HepG2 (cell line): ENCODE results near the gene C1orf159. TPM values are rescaled to one million over a fixed set of nuclear protein-coding genes. Genes with fewer than 3 reads are reported as not detected.

Source experiments
- ATF7-NPFF ChIP-seq: sonication (generic); formaldehyde crosslinking; IDR thresholded peaks from 2 replicates; pipeline ENCODE4 v1.8.1; 2023; ENCODE audit warnings: mild to moderate bottlenecking, low read depth, missing genetic modification reagents, moderate library complexity
- FOXJ3 ChIP-seq: sonication (generic); formaldehyde crosslinking; IDR thresholded peaks from 2 replicates; pipeline ENCODE4 v1.4.0; 2020; ENCODE audit warnings: missing genetic modification reagents, mild to moderate bottlenecking, borderline replicate concordance
- GATAD2A ChIP-seq: IDR thresholded peaks from 2 replicates; pipeline ENCODE4 v1.6.1; 2016
- KLF13 ChIP-seq: sonication (generic); formaldehyde crosslinking; IDR thresholded peaks from 2 replicates; pipeline ENCODE4 v1.4.0; 2020; ENCODE audit warnings: mild to moderate bottlenecking, missing genetic modification reagents
- MAF1 ChIP-seq: sonication (generic); formaldehyde crosslinking; IDR thresholded peaks from 2 replicates; pipeline ENCODE4 v1.5.0; 2020; ENCODE audit warnings: missing genetic modification reagents, borderline replicate concordance
- MBD4 ChIP-seq: IDR thresholded peaks from 2 replicates; pipeline ENCODE4 v1.6.1; 2012; ENCODE audit warnings: low read length, inconsistent platforms, borderline replicate concordance
- MNT ChIP-seq: fragments of 450-650 bp; IDR thresholded peaks from 2 replicates; pipeline ENCODE4 v1.6.1; 2016
- MTA3 ChIP-seq: sonication (generic); formaldehyde crosslinking; IDR thresholded peaks from 2 replicates; pipeline ENCODE4 v1.4.0; 2020; ENCODE audit warnings: missing genetic modification reagents
- NFE2L2 ChIP-seq: fragments of 150-350 bp; IDR thresholded peaks from 2 replicates; pipeline ENCODE4 v1.6.1; 2014; ENCODE audit warnings: low read length
- NPAS2 ChIP-seq: sonication (generic); formaldehyde crosslinking; IDR thresholded peaks from 2 replicates; pipeline ENCODE4 v1.8.0; 2022; ENCODE audit warnings: mild to moderate bottlenecking, missing genetic modification reagents, borderline replicate concordance
- PAXIP1 ChIP-seq: sonication (generic); formaldehyde crosslinking; conservative IDR thresholded peaks from 2 replicates; pipeline ENCODE4 v1.4.0; 2020; ENCODE audit warnings: mild to moderate bottlenecking, missing genetic modification reagents, moderate library complexity
- PLSCR1 ChIP-seq: sonication (generic); formaldehyde crosslinking; IDR thresholded peaks from 2 replicates; pipeline ENCODE4 v1.5.0; 2020; ENCODE audit warnings: missing genetic modification reagents, mild to moderate bottlenecking, borderline replicate concordance
- RARA ChIP-seq: IDR thresholded peaks from 2 replicates; pipeline ENCODE4 v1.6.1; 2016; ENCODE audit warnings: missing genetic modification reagents, missing compliant biosample characterization
- RARG ChIP-seq: sonication (generic); formaldehyde crosslinking; IDR thresholded peaks from 2 replicates; pipeline ENCODE4 v1.4.0; 2020; ENCODE audit warnings: low read depth, mild to moderate bottlenecking, missing genetic modification reagents
- RBAK ChIP-seq: sonication (generic); formaldehyde crosslinking; IDR thresholded peaks from 2 replicates; pipeline ENCODE4 v1.5.1; 2020; ENCODE audit warnings: mild to moderate bottlenecking, missing genetic modification reagents
- SKI ChIP-seq: fragments of 450-650 bp; IDR thresholded peaks from one replicate; pipeline ENCODE4 v1.6.1; 2018; ENCODE audit warnings: mild to moderate bottlenecking; ENCODE audit not compliant: partially characterized antibody
- SMAD9 ChIP-seq: sonication (generic); formaldehyde crosslinking; IDR thresholded peaks from 2 replicates; pipeline ENCODE4 v1.5.1; 2020; ENCODE audit warnings: mild to moderate bottlenecking, missing genetic modification reagents
- SPEN ChIP-seq: sonication (generic); formaldehyde crosslinking; IDR thresholded peaks from 2 replicates; pipeline ENCODE4 v1.5.1; 2020; ENCODE audit warnings: low read depth, mild to moderate bottlenecking, missing genetic modification reagents
- ZBTB21 ChIP-seq: sonication (generic); formaldehyde crosslinking; IDR thresholded peaks from 2 replicates; pipeline ENCODE4 v1.4.0; 2020; ENCODE audit warnings: missing genetic modification reagents
- ZEB1 ChIP-seq: IDR thresholded peaks from 2 replicates; pipeline ENCODE4 v1.6.1; 2012; ENCODE audit warnings: mild to moderate bottlenecking, low read depth, inconsistent platforms; ENCODE audit not compliant: insufficient replicate concordance
- ZMAT5 ChIP-seq: sonication (generic); formaldehyde crosslinking; IDR thresholded peaks from 2 replicates; pipeline ENCODE4 v1.5.0; 2020; ENCODE audit warnings: mild to moderate bottlenecking, low read depth, missing genetic modification reagents, borderline replicate concordance
- ZNF510 ChIP-seq: sonication (generic); formaldehyde crosslinking; IDR thresholded peaks from 2 replicates; pipeline ENCODE4 v1.4.0; 2020; ENCODE audit warnings: low read depth, mild to moderate bottlenecking, missing genetic modification reagents
- ZNF709 ChIP-seq: sonication (generic); formaldehyde crosslinking; IDR thresholded peaks from 2 replicates; pipeline ENCODE4 v1.5.0; 2020; ENCODE audit warnings: mild to moderate bottlenecking, missing genetic modification reagents
- ZNF740 ChIP-seq: sonication (generic); formaldehyde crosslinking; IDR thresholded peaks from 2 replicates; pipeline ENCODE4 v1.4.0; 2020; ENCODE audit warnings: missing genetic modification reagents
- ZNF782 ChIP-seq: sonication (generic); formaldehyde crosslinking; IDR thresholded peaks from 2 replicates; pipeline ENCODE4 v1.4.0; 2020; ENCODE audit warnings: missing genetic modification reagents, mild to moderate bottlenecking, borderline replicate concordance
- polyA plus RNA-seq, 8 experiments: library from polyadenylated mRNA; depleted of rRNA in 3 of 8; stranded (reverse) in 7 of 8; unstranded in 1 of 8; fragments of >200 nt; fragmentation: Illumina TruSeq in 4 of 8; extraction: Trizol in 4 of 8; gene quantifications; 2 replicates each; pipeline versions ENCODE4 v1.2.1 to v1.2.3, GENCODE V29; 2011 to 2016; ENCODE audit warnings: low read depth in 4 of 8, missing spikeins in 1 of 8, mixed read lengths in 1 of 8; ENCODE audit not compliant: insufficient read depth in 1 of 8
- total RNA-seq, 5 experiments: library from RNA; depleted of rRNA; stranded (reverse); fragments of >200 nt; fragmentation: Illumina TruSeq; extraction: Trizol; gene quantifications; 2 replicates each; pipeline ENCODE4 v1.2.3, GENCODE V29; 2016; ENCODE audit warnings: low read depth in 1 of 5

C1orf159 gene
- total and polyA plus RNA-seq, 2 of the 13 experiments (the other 11 are each of a cell fraction or from before 2014, with no cell fraction given): 3.8 to 6.7 TPM

GRCh38 chr1:1079408-1080121, 36.3 kb downstream of the C1orf159 start (continued):
- TF ChIP-seq SMAD9 (CRISPR knock-in tag): 0 out of 2 replicates have a peak, but pooled peaks have one; percentile 58
- TF ChIP-seq MAF1 (CRISPR knock-in tag): no peak
- TF ChIP-seq RARG: no peak
- TF ChIP-seq SPEN: peak; percentile 66; the same call in 1 of the 2 replicates
- TF ChIP-seq KLF13 (CRISPR knock-in tag): 0 out of 2 replicates have a peak, but pooled peaks have one; percentile 30
- TF ChIP-seq MBD4: no peak
- TF ChIP-seq MNT: no peak
- no peak for TF ChIP-seq FOXJ3 (CRISPR knock-in tag)
- no peak for TF ChIP-seq MTA3 (CRISPR knock-in tag)
- TF ChIP-seq ZNF709: 0 out of 2 replicates have a peak, but pooled peaks have one; percentile 31
- no peak for TF ChIP-seq PLSCR1 (CRISPR knock-in tag)
- peak; percentile 56 for TF ChIP-seq ATF7-NPFF
- TF ChIP-seq GATAD2A (CRISPR knock-in tag): no peak
- TF ChIP-seq ZEB1: no peak
- TF ChIP-seq ZNF510 (CRISPR knock-in tag): no peak
- TF ChIP-seq RBAK (CRISPR knock-in tag): no peak
- peak; percentile 48 for TF ChIP-seq PAXIP1 (CRISPR knock-in tag)
- TF ChIP-seq ZBTB21 (CRISPR knock-in tag): no peak
- TF ChIP-seq ZNF782: 0 out of 2 replicates have a peak, but pooled peaks have one; percentile 74
- peak; percentile 69; the same call in 1 of the 2 replicates for TF ChIP-seq RARA
- TF ChIP-seq ZMAT5: no peak
- TF ChIP-seq SKI: peak; percentile 25
- TF ChIP-seq NFE2L2: no peak
- TF ChIP-seq NPAS2 (CRISPR knock-in tag): no peak
- TF ChIP-seq ZNF740: no peak
